Thyroid gland (tissue), 4 donors: ENCODE results near the gene ZNF132. TPM values are rescaled to one million over a fixed set of nuclear protein-coding genes. Genes with fewer than 3 reads are reported as not detected.

Source experiments
- DNase-seq, 2 donors: peaks; one replicate each; pipeline ENCODE4 v3.0.0-alpha.2; 2019
- H3K27ac ChIP-seq, 3 donors: fragments of 200-600 bp; sonication (generic); 1 replicate in 2 of 3; 2 replicates in 1 of 3; pipeline ENCODE4 v1.5.1; 2016 to 2019; ENCODE audit warnings: mild to moderate bottlenecking in 1 of 3, moderate library complexity in 1 of 3
- H3K27me3 ChIP-seq: fragments of 200-600 bp; sonication (generic); one replicate; pipeline ENCODE4 v1.5.1; 2019
- H3K36me3 ChIP-seq, 2 donors: fragments of 200-600 bp; sonication (generic); one replicate each; pipeline ENCODE4 v1.5.1; 2016 to 2019
- H3K4me1 ChIP-seq, 2 donors: fragments of 200-600 bp; sonication (generic); one replicate each; pipeline ENCODE4 v1.5.1; 2017 to 2019
- H3K4me3 ChIP-seq, 3 donors: fragments of 200-600 bp; sonication (generic); replicated peaks in 1 of 3; 1 replicate in 2 of 3; 2 replicates in 1 of 3; pipeline ENCODE4 v1.5.1; 2016; ENCODE audit warnings: mild to moderate bottlenecking in 1 of 3
- H3K9me3 ChIP-seq: fragments of 200-600 bp; sonication (generic); one replicate; pipeline ENCODE4 v1.5.1; 2017
- POLR2A ChIP-seq, 2 donors: fragments of 450-650 bp; IDR thresholded peaks; one replicate each; pipeline ENCODE4 v1.6.1; 2017; ENCODE audit warnings: antibody characterized with exemption in 2 of 2, mild to moderate bottlenecking in 2 of 2, moderate library complexity in 1 of 2
- WGBS, 2 donors: methylation state at CpG; one replicate each; pipeline ENCODE4 v1.1.5; 2017; 5-methylcytosine and 5-hydroxymethylcytosine counted together
- intact Hi-C: fragments of 100-400 bp; cut with DNase I; formaldehyde crosslinking; loops from one replicate; pipeline ENCODE4 v1.15.1; 2023
- total RNA-seq, 4 donors: library from RNA; depleted of rRNA; stranded (reverse); fragments of >200 nt; gene quantifications; one replicate each; pipeline ENCODE4 v1.2.3, GENCODE V29; 2016
- TF ChIP-seq, protein P1 (sequence below), 6 experiments: fragments of 200-600 bp in 3 of 6; fragments of 450-650 bp in 3 of 6; sonication (generic) in 3 of 6; IDR thresholded peaks; one replicate each; pipeline ENCODE4 v1.5.1; 2016 to 2019; ENCODE audit warnings: antibody characterized with exemption in 6 of 6, mild to moderate bottlenecking in 2 of 6, inconsistent platforms in 1 of 6, moderate library complexity in 1 of 6

Gene ZNF132
- total RNA-seq, 4 donors from 2014 or later = 13.3 to 24.3 (median 16.2) TPM

DNA sequence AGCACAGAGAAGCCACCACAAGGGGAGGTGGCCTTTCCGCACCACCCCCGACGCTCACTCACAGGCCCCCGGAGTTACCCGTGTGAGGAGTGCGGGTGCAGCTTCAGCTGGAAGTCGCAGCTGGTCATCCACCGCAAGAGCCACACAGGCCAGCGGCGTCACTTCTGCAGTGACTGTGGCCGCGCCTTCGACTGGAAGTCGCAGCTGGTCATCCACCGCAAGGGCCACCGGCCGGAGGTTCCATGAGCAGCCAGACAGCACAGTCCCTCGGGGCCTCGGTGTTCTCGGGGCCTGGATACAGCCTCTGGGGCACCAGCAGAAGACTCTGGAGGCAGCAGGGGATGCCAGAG, 40.5 kb upstream of the ZNF132 start:
- H3K27ac ChIP-seq = no peak overlapping the region
- intact Hi-C loops = no loop called here
- TF ChIP-seq POLR2A (IDR thresholded peaks at IDR 0.05) = no peak
- TF ChIP-seq, protein P1, sequence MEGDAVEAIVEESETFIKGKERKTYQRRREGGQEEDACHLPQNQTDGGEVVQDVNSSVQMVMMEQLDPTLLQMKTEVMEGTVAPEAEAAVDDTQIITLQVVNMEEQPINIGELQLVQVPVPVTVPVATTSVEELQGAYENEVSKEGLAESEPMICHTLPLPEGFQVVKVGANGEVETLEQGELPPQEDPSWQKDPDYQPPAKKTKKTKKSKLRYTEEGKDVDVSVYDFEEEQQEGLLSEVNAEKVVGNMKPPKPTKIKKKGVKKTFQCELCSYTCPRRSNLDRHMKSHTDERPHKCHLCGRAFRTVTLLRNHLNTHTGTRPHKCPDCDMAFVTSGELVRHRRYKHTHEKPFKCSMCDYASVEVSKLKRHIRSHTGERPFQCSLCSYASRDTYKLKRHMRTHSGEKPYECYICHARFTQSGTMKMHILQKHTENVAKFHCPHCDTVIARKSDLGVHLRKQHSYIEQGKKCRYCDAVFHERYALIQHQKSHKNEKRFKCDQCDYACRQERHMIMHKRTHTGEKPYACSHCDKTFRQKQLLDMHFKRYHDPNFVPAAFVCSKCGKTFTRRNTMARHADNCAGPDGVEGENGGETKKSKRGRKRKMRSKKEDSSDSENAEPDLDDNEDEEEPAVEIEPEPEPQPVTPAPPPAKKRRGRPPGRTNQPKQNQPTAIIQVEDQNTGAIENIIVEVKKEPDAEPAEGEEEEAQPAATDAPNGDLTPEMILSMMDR (IDR thresholded peaks at IDR 0.05) = no peak
- 92% methylated on average over 13 of the region's 20 CpGs; no CpG with 5 or more reads in 1 of the 2 donors for WGBS, 2 donors
- peaks cover 8 to 12% of the 10 kb centered on the region in 2 donors for H3K4me1 ChIP-seq
- no peaks in the 10 kb centered on the region for H3K9me3 ChIP-seq
- no peak overlapping the region for H3K4me3 ChIP-seq
- no peak for DNase-seq
- H3K36me3 ChIP-seq = peaks cover 0 to 5% of the 10 kb centered on the region in 2 donors
- H3K27me3 ChIP-seq = no peaks in the 10 kb centered on the region

DNA sequence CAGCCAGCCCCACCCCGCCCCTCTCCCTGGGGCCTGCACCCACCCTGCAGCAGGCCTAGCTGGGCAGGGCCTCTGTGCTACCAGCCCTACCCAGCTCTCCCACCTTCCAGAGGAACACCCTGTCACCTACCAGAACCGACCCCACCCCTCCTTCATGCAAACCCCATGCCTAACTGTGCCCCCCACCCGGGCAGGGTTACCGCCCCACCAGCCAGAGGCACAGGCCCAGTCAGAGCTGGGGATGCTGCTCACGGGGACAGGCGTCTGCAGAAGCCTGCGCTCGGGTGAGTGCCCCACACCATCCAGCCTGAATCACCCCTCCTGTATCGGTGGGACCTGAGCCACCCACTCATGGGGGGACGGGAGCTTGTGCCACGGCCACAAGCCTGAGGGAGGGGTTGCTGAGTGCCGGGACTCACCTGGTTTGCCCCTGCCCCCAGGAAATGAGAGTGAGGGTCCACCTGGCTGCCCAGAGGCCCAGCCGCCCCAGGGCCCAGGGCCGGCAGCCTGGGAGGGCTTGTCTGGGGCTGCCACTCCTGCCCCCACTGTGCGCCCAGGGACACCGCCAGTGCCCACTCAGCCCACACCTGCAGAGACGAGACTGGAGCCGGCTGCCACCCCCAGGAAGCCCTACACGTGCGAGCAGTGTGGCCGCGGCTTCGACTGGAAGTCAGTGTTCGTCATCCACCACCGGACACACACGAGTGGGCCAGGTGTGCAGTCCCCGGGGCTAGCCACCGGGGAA, 40.0 kb upstream of the ZNF132 start:
- H3K27ac ChIP-seq = no peak overlapping the region
- H3K27me3 ChIP-seq = no peaks in the 10 kb centered on the region
- DNase-seq = no peak
- intact Hi-C loops = no loop called here
- no peaks in the 10 kb centered on the region for H3K9me3 ChIP-seq
- peaks cover 14 to 17% of the 10 kb centered on the region in 2 donors for H3K4me1 ChIP-seq
- peaks cover 0 to 5% of the 10 kb centered on the region in 2 donors for H3K36me3 ChIP-seq
- TF ChIP-seq POLR2A (IDR thresholded peaks at IDR 0.05) = no peak
- TF ChIP-seq, protein P1 (IDR thresholded peaks at IDR 0.05) = no peak
- no peak overlapping the region for H3K4me3 ChIP-seq
- WGBS, 2 donors = 82 to 94% methylated on average over 3 to 10 of the region's 28 CpGs

DNA sequence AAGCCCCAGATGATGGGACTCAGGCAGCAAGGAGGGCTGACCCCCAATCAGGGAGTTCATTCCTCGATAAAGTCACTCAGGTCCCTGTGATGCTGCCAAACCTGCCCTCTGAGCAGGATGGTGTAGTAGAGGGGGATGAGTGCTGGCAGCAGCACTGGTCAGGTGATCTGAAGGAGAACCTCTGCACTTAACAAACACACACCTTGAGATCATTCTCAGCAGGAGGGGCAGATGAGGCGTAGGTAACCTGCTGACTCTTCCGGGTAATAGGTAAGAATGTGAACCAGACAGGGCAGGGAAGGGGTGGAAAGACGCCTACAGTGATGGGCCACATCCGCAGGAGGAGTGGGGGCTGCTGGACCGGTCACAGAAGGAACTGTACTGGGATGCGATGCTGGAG, 39.4 kb upstream of the ZNF132 start:
- WGBS, 2 donors = 91 to 95% methylated on average over 7 of the region's 7 CpGs
- TF ChIP-seq POLR2A (IDR thresholded peaks at IDR 0.05) = no peak
- TF ChIP-seq, protein P1 (IDR thresholded peaks at IDR 0.05) = no peak
- intact Hi-C loops = no loop called here
- Histone ChIP-seq H3K27ac (no peak overlapping the region), H3K27me3 (no peaks in the 10 kb centered on the region), H3K9me3 (no peaks in the 10 kb centered on the region), H3K36me3 (peaks cover 0 to 5% of the 10 kb centered on the region in 2 donors), H3K4me3 (no peak overlapping the region), H3K4me1 (peaks cover 16 to 21% of the 10 kb centered on the region in 2 donors)
- DNase-seq = no peak

DNA sequence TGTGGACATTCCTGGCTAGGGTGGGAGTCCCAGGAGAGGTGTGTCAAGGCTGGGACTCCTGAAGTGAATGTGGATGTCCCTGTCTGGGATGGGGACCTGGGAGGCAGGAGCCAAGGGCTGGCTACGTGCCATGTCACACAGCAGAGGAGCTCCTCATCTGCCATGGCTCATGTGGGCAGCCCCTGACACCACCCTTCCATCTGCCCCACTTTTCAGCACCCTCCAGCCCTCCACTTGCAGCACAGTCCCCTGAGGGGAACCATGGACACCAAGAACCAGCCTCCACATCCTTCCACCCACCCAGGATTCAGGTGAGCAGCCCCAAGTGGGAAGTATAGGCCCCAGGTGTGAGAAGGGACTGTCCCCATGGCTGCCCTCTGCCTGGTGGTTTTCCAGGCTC, 37.9 kb upstream of the ZNF132 start:
- Histone ChIP-seq H3K9me3 (no peaks in the 10 kb centered on the region), H3K4me1 (peaks cover 16 to 21% of the 10 kb centered on the region in 2 donors), H3K4me3 (no peak overlapping the region), H3K27me3 (no peaks in the 10 kb centered on the region), H3K27ac (no peak overlapping the region), H3K36me3 (peaks cover 0 to 7% of the 10 kb centered on the region in 2 donors)
- DNase-seq = no peak
- WGBS, 2 donors = 100% methylated on average over 1 of the region's 1 CpG
- intact Hi-C loops = no loop called here
- TF ChIP-seq POLR2A (IDR thresholded peaks at IDR 0.05) = no peak
- TF ChIP-seq, protein P1 (IDR thresholded peaks at IDR 0.05) = no peak

DNA sequence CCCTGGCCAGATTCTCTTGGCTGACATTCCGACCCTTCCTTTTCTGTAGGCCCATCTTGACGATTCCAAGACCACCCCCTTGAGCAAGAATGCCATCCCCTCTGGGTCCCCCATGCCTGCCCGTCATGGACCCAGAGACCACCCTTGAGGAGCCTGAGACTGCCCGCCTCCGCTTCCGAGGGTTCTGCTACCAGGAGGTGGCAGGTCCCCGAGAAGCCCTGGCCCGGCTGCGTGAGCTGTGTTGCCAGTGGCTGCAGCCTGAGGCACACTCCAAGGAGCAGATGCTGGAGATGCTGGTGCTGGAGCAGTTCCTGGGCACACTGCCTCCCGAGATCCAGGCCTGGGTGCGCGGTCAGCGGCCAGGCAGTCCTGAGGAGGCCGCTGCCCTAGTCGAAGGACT, 37.2 kb upstream of the ZNF132 start:
- Histone ChIP-seq H3K4me1 (peaks cover 16 to 21% of the 10 kb centered on the region in 2 donors), H3K27ac (peak overlapping the region in 2 of 3 donors; percentile 81 to 85), H3K4me3 (peak overlapping the region in 1 of 3 donors; percentile 52), H3K27me3 (no peaks in the 10 kb centered on the region), H3K36me3 (peaks cover 6 to 14% of the 10 kb centered on the region in 2 donors), H3K9me3 (no peaks in the 10 kb centered on the region)
- DNase-seq = no peak
- intact Hi-C loops = no loop called here
- no peak for TF ChIP-seq POLR2A (IDR thresholded peaks at IDR 0.05)
- TF ChIP-seq, protein P1 (IDR thresholded peaks at IDR 0.05) = no peak
- WGBS, 2 donors = 89 to 93% methylated on average over 12 to 14 of the region's 15 CpGs
